ENCODE results near the gene GALNT14.

The GALNT14 gene

DNA sequence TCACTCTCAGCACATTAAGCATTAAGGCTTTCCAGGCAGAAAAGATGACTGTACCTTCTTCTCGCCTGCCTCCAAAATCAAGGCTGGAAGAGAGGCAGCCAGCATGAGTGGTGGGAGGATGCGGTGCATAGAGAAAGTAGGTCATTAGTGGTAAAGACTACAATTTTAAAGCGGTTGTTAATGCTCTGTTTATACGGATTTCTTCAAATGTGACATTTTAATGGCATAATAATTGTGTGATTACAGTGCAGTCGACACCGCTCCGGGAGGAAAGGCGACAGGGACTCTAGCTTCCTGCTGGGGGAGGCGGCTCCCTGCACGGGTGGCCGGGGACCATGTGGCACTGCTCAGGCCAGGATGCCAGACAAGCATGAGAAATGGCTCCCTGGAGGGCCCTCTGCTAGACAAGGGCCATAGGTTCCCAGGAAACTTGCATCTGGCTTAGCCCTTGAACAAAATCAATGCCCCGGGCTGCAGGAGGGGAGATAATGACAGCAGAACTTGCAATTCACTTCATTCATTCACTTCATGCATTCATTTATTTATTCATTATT is 129.6 kb downstream of the GALNT14 start:
- no peak for DNase-seq (ENCODE audit: low spot score)

DNA sequence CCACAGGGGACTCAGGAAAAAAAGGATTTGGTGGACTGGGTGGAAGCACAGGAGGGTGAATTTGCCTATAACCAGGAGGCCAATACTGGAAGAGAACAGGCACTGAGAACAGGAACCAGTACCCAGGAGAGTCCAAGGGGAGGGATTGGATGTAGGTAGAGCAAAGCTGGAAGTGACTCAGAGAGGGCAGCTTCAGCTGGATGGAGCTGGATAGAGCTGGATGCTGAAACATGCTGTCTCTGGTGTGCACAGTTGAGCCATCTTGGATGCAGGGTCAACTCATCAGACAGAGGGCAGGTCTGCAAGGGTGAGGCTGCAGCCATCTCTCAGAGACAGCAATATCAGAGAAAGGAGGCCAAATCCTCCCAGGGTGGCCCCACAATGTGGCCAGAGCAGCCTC is 134.0 kb downstream of the GALNT14 start:
- no peak for DNase-seq (ENCODE audit: low spot score)

DNA sequence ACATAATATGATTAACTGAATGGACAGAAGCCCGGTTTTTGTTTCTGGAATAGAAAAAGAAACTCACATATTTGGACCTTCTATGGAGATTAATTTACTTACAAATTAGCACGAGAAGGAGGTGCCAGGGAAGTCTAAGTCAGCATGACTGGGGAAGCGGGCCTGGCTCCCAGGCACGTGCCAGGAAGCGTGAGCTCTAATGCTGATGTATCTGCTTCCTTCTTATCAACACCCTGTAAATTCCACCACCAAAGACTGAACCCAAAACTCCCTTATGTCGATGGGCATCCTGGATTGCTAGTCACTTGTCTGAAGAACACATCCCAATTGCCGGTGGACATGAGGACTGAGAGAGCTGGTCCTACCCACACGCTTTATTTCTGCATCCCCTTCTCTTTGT is 134.5 kb downstream of the GALNT14 start:
- no peak for DNase-seq (ENCODE audit: low spot score)

DNA sequence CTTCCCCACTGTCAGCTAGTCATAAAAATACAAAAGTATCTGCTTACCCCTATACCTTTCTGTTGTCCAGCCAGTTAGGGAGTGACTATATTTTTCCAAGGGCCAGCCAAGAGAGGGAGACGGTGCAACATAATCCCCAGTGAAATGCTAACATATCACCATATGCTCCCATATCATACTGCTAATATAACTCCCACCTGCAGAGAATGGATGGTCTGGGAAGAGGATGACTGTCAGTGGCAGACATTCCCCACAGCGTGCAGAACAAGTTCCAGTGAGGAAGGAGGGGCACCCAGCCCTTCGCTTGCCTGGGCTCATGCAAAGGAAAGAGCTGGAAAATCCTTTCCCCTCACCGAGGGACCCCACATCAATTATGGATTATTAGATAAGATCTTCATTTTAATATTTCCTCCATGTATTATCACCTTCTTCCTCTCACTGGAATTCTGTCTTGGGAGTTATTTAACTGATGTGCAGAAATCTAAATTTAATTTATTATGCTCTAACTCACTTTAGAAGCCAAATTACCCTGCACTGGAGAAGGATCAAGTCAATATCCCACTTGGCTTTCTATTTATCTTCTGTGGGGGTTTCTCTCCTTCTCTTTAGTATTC is 135.6 kb downstream of the GALNT14 start:
- DNase-seq (ENCODE audit: low spot score), result no peak

DNA sequence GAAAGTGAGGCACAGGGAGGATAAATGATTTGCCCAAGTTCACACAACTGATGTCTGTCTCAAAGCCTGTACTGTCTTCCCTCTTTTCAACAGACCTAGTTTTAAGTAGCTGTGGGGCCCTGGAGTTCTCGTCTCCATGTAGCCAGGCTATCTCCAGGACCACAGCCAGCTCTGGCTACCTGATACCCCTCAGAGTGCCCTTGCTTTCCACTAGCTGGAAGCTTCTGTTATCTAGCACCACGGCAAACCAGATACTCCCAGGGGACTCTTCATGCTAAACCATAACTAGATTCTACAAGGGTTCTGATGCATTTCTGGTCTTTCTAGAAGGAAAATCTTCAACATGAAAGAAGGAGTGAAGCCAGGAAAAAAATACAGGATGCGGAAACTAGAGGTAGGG is 137.3 kb downstream of the GALNT14 start:
- no peak for DNase-seq (ENCODE audit: low spot score)

DNA sequence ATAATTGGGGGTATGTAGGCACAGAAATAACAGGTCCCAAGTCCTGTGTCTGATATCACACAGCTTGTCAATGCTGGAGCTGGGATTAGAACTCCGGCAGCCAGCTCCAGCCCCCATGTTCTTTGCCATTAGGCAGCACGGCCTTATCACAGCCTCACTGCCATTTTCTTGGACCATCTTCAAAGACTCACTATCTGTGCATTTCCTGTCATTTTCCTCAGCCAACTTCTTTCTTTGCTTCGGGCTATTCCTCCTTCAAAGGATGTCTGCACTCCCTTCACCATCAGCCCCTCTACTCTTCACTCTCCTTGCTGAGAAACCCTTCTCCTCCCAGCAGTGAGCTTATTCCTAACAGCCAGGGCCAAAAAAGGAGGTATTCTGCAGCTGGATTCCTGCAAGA is 139.6 kb downstream of the GALNT14 start:
- no peak for DNase-seq (ENCODE audit: low spot score)

DNA sequence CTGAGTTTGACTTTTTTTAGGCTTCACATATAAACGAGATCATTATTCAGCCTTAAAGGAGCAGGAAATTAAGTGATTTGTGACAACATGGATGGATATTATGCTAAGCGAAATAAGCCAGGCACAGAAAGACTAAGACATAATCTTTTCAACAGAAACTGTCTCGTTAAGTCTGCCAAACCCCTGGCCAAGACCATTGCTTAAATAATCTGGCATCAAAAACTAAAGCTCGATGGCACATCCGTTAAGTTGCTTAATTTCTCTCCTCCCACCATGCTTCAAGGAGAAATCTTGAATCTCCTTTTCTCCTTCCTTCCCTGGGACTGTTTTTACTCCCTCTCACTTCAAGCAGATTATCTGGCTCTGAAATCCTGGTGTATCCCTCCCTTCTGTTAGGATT is 140.3 kb downstream of the GALNT14 start:
- DNase-seq (ENCODE audit: low spot score), result no peak

DNA sequence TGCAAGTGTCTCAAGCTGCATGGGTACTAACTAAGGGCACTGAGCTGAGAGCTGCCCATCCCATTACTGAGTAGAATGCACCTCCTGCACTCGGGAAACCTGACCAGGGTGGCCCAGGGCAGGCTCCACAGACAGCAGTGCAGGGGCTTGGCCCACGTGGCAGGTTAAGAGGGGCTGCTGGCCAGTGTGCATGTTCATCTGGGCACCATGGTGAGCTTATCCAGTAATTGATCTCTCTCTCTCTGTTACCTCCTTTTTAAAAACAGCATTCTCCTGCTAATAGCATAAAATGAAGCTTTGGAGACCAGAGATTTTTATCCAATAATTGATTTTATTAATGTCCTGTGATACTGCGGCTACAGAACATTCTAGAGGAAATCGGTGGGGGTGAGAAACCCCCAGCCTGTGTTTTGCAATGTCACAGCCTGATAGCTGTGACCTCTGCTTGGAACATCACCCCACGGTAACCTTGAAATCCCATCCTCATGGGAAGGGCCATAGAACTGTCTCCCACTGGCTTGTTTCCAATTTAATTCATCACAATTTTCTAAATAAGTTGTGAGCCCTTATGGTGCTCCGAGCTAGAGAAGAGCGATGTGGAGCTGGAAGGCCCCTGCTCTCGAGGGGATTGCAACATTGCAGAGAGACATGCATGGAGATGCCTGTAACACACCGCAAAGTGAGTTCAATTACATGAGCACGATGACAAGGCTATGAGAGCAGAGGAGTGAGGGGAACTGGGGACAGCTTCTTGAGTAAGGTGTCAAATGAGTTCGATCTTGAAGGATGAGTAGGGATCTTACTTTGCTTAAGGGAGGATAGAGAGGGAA is 143.8 kb downstream of the GALNT14 start:
- no peak for DNase-seq (ENCODE audit: low spot score)

DNA sequence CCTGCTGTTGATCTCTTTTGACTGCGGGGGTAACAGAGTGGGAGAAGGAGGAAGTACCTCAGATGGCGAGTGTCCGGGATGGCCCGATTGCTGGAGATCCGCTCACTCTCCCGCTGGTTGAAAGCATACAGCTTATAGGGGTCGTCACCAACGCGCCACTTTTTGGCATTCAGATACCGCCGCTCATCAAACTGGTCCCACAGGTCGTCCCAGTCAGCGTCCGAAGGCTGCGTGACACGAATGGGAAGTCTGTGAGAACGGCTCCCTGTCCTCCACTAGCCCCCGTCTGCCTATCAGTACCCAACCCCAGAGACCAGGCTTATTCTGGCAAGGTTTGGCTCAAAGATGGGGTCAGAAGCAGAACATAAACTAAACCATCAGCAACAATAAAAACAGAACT is 145.5 kb downstream of the GALNT14 start:
- no peak for DNase-seq (ENCODE audit: low spot score)

DNA sequence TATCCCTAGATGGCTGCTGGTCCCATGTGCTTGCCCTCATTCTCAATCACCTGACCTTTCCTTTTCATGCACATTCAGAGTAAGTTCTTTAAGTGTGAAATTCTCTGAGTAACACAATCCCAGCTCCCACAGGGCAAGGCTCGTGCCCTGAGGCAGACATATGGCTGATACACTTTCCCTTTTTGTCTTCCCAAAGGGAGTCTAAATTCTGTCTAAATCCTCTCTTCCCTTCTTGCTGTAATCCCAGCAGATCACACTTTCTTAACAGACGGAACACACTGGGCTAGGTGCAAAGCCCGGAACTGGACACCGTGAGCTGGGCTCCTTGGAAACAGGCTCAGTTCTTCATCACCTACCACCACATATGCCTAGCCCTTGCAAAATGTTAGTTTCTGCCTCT is 147.6 kb downstream of the GALNT14 start:
- DNase-seq (ENCODE audit: low spot score), result no peak

DNA sequence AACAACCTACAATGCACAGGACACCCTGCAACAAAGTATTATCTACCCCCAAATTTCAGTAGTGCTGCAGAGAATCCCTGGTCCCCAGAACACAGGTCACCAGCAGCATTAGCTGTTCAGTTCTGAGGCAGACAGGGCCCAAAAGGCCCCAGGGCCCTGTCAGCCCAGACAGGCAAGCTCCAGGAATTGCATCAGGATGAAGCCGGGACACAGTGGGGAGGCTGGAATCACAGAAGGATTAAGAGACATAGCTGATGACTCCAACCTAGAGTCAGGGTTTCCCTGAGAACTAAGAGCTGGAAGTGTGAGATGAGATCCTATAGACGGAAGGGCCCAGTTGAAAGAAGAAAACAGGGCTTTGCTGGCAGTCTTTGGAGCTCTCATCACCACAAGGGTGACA is 148.1 kb downstream of the GALNT14 start:
- DNase-seq (ENCODE audit: low spot score), result no peak

DNA sequence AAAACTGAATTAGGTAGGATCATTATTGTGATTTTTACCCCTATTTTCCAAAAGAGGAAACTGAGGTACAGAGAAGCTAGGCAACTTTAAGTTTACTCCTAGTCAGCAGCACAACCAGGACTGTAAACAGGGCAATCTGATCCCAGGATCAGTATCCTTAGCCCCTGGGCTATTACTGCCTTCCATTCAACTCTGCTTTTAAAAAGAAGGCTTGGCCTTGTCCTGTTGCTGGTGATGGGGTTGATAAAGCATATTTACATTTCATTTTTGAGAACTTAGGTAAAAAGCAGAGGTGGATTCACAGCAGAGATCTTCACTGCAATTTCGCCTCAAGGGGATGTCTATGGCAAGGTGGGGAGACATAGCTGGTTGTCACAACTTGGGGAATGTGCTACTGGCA is 148.5 kb downstream of the GALNT14 start:
- no peak for DNase-seq (ENCODE audit: low spot score)

DNA sequence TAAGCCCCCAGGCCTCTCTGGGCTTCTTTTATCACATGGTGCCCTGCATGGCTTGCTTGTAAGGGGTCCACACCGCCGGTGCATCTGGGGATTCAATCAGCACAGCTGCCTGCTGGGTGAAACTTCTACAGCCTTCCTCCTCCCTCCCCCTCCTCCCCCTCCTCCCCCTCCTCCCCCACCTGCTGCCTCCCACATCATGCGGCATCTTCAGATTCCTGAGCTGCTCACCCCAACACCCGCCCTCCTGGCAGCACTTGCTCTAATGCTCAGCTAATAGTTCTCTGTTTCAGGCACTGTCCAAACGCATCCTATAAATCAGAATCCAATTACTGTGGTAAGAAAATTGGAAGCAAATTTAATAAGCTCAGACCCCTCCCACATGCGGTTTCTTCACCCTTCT is 150.7 kb downstream of the GALNT14 start:
- no peak for DNase-seq (ENCODE audit: low spot score)

DNA sequence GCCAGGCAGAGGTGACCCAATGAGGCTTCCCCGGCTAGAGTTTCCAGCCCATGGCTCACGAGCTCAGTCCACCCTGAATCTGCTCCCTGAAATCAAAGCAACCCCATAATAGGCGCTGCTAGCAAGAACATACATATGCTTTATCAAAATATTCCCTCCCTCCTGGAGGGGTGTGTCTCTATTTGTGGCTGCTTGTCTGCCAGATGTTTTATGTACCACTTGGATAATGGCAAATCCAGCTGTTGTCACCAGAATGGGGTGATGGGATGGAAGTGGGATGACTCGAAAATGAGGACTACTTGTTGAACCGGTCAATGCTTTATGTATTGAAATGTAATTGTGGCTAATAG is 152.0 kb downstream of the GALNT14 start:
- DNase-seq (ENCODE audit: low spot score), result no peak

DNA sequence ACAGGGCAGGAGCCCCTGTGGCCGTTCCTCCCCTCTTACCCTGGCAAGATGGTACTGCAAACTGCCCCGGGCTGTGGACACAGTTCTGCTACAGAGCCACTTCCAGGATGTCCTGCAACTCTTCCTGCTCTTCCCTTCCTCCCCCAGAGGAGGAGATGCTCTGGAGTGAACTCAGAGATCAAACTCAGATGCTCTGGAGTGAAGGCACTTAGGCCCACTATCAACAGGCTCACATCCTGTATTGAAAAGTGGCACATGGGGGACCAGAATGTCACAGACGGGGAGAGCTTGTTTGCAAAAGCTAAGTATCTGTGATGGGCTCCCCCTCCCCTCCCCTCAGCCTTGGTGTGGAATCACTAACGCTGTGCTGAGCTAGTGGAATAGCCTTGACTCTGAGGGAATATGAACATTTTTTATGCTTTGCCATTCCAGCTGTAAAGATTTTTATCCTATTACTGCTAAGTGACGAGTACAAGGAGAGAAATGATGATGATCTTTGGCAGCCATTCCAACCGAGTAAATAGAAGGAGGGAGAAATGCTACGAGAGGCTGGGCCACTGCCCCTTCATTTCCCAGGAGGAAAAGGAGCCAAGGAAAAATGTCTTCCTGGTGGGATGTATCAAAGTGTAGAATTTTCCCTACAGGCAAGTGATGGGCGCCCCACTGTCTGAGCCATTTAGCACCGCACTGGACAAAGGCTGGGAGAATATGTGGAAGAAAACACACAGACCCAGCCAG is 152.6 kb downstream of the GALNT14 start:
- DNase-seq (ENCODE audit: low spot score), result no peak

DNA sequence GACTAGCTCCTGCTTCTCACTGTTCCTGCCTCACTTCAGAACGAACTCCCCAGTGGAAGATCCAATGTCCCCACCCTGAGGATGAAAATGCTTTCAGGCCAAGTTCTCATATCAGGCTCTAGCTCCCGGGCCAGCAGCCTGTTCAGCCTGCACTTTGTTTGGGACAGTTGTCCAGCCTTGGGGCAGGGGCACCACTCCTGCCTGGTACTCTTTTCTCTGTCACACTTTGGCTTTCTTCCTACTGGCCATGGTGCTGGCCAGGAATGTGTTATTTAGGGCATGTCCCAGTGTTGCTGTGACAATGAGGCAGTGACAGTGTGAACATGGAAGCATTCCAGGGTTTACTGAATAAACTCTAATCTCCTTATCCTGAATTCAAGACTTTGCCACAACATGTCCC is 154.1 kb downstream of the GALNT14 start:
- DNase-seq (ENCODE audit: low spot score), result no peak

DNA sequence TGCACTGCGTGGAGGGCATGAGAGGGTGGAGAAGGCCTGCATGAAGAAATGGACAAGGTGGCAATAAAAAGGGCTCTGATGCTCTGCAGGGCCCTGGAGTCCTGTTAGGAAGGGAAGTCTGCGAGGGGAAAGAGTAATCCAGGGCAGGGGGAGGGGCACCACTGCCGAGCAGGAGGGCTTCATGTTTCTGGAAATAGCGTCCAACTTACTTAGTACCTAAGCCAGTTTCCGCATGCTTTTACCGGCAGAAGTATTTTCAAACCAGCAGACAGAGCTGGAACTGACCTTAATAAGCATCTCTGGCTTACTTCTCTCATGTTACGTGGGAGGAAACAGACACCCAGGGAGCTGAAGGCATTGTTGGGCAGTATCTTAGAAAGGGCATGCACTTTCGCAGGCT is 156.7 kb downstream of the GALNT14 start:
- DNase-seq (ENCODE audit: low spot score), result no peak

DNA sequence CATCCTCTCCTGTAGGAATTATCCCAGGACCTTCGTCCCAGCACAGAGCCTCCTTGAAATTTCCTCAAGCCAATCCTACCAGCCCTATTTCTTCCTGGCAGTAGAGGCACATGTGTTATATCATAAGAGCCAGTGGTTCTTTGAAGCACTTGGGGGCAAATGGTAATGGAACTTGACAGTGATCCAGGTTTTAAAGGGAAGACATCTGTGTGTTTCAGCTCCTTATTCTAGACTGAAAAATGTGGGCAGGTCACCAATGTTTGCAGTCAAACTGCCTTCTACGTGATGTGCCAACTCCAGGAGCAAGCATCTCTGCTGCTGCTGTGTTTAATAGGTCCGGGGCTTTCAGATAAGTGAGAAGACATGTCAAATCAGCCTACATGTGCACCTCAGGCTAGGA is 157.1 kb downstream of the GALNT14 start:
- no peak for DNase-seq (ENCODE audit: low spot score)

DNA sequence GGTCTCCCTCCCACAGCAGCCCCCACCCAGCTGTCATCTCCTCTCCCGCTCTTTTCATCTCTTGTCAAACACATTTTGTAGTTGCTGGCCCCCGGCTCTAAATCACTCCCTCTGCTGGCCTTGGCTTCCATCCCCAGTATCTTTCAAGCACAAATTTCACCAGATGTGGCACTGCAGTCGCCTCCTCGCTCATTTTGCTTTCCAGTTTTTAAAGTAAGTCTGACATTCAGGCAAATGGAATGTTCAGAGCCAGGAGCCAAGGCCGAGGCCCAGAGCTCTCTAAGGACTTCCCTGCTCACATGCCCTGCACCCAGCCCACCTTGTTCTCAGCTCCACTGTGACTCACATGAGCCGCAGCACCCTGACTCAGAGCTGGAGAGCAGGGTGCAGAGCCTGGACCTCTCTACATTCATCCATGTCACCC is 158.4 kb downstream of the GALNT14 start:
- DNase-seq (ENCODE audit: low spot score), result no peak

DNA sequence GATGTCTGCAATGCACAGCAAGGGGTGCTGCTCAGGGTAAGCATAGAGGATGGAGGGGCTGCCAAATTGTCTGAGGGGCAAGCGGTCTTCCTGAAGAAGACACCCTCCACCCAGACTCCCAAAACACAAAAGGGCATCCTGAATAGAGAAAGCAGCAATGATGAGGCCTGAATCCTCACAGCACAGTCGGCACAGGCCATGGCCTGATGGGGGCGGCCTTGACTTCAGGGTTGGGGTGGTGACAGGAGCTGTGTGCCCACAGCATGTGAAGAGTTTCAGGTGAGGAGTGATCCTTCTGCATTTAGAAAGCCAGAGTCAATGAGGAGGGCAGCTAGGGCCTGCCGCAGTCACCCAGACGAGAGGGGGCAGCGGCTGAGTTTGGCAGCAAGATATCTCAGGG is 159.4 kb downstream of the GALNT14 start:
- DNase-seq (ENCODE audit: low spot score), result no peak

DNA sequence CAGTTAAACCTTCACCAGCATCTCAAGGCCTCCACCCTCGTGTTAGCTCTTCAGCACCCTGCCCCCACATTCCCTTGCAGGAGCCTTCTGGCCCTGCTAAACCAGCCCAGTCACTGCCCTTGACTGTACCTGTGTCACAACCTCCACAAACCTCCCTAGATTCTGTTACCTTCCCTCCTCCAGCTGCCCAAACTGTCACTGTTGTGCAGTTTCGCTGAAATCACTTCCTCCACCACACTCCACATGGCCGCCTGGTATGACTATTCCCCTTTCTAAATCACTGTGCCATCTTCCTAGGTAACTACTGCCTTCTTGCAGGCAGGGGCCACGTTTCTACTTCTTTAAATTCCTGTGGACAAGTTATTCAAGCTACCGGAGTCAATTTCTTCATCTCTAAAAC is 160.2 kb downstream of the GALNT14 start:
- no peak for DNase-seq (ENCODE audit: low spot score)

DNA sequence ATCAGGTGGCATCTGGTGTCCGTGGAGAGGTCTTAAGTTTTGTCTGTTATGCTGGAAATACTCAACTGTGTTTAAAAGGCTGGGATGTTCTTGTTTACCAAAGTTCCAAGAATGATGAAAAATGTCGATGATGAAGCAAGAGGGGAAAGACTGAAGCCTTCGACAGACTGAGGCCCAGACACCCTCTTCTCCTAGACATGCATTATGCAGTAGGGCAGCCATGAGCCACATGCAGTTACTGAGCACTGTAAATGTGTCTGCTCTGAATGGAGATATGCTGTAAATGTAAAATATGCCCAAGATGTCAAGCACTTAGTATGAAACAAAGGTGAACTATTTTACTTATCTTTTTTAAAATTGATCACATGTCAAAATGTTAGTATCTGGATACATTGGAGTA is 163.1 kb downstream of the GALNT14 start:
- no peak for DNase-seq (ENCODE audit: low spot score)

DNA sequence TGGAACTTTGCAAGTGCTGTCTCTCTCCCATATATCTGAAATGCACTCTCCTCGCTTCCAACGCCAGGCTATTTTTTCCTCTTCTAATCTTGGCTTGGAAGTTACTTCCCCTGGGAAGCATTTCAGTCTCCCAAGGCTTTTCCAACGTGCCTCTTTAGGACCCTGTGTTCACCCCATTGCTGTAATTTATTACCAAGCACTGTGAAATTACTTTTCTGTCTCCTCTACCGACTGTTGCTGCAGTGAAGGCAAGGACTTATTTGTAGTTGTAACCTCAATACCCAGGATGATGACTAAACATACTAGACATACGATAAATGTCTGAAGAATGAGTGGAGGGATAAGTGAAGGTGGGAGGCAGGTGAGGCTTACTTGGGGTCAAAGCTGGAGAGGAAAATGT is 163.7 kb downstream of the GALNT14 start:
- no peak for DNase-seq (ENCODE audit: low spot score)
